Chondrocyte (in vitro differentiated cells): ENCODE measurements around the gene LHFPL3. TPM values are rescaled to one million over a fixed set of nuclear protein-coding genes. Genes with fewer than 3 reads are reported as not detected.
A peak's percentile ranks its signal among the peaks of the same experiment; 100 is the strongest.

Experiments
- DNase-seq: peaks from one replicate; pipeline ENCODE4 v3.0.0; 2021; ENCODE audit warnings: mixed read lengths, low spot score
- H3K27ac Mint-ChIP-seq: one replicate; pipeline ENCODE4 v1.8.0; 2021; ENCODE audit warnings: mild to moderate bottlenecking, moderate library complexity, mixed read lengths; ENCODE audit not compliant: unreplicated experiment
- H3K27me3 Mint-ChIP-seq: 2 replicates; pipeline ENCODE4 v1.8.0; 2021; ENCODE audit warnings: low read depth, mixed read lengths
- H3K36me3 Mint-ChIP-seq: 2 replicates; pipeline ENCODE4 v1.8.0; 2021; ENCODE audit warnings: low read depth, mixed read lengths
- H3K4me1 Mint-ChIP-seq: 2 replicates; pipeline ENCODE4 v1.8.0; 2021; ENCODE audit warnings: low read depth, mild to moderate bottlenecking, mixed read lengths
- H3K4me3 Mint-ChIP-seq: one replicate; pipeline ENCODE4 v1.8.0; 2021; ENCODE audit warnings: mild to moderate bottlenecking, moderate library complexity, mixed read lengths; ENCODE audit not compliant: unreplicated experiment
- H3K9me3 Mint-ChIP-seq: 2 replicates; pipeline ENCODE4 v1.8.0; 2021; ENCODE audit warnings: low read depth, mixed read lengths
- total RNA-seq: library from RNA; stranded (reverse); gene quantifications from 3 replicates; pipeline ENCODE4 v1.2.1, GENCODE V29; 2021
- TF ChIP-seq, protein P1 (sequence below): fragments of 200-600 bp; sonication (generic); IDR thresholded peaks from 2 replicates; pipeline ENCODE4 v1.5.0; 2021; ENCODE audit warnings: antibody characterized with exemption, mild to moderate bottlenecking, moderate library complexity

LHFPL3 gene
- total RNA-seq, 1 donor from 2014 or later, result not detected

DNA sequence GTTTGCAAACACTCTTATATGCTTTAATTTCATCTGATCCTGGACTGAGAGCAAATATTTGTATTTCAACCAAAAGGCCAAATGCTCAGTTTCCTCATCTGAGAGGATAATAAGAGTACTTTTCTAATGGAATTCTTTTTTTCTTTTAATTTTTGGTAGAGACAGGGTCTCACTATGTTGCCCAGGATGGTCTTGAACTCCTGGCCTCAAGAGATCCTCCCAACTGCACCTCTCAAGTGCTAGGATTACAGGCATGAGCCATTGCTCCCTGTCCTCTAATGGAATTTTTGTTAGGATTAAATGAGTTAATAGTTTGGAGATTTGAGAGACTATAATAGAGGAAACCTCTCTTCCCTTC lies 617.2 kb downstream of the LHFPL3 start:
- no peak overlapping the region for H3K4me3 Mint-ChIP-seq
- DNase-seq, result no peak
- H3K4me1 Mint-ChIP-seq, result peaks cover 13% of the 10 kb centered on the region
- H3K27me3 Mint-ChIP-seq, result no peaks in the 10 kb centered on the region
- no peaks in the 10 kb centered on the region for H3K9me3 Mint-ChIP-seq
- TF ChIP-seq, protein P1, sequence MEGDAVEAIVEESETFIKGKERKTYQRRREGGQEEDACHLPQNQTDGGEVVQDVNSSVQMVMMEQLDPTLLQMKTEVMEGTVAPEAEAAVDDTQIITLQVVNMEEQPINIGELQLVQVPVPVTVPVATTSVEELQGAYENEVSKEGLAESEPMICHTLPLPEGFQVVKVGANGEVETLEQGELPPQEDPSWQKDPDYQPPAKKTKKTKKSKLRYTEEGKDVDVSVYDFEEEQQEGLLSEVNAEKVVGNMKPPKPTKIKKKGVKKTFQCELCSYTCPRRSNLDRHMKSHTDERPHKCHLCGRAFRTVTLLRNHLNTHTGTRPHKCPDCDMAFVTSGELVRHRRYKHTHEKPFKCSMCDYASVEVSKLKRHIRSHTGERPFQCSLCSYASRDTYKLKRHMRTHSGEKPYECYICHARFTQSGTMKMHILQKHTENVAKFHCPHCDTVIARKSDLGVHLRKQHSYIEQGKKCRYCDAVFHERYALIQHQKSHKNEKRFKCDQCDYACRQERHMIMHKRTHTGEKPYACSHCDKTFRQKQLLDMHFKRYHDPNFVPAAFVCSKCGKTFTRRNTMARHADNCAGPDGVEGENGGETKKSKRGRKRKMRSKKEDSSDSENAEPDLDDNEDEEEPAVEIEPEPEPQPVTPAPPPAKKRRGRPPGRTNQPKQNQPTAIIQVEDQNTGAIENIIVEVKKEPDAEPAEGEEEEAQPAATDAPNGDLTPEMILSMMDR, result no peak
- peak overlapping the region; percentile 95 for H3K27ac Mint-ChIP-seq
- H3K36me3 Mint-ChIP-seq, result no peaks in the 10 kb centered on the region

DNA sequence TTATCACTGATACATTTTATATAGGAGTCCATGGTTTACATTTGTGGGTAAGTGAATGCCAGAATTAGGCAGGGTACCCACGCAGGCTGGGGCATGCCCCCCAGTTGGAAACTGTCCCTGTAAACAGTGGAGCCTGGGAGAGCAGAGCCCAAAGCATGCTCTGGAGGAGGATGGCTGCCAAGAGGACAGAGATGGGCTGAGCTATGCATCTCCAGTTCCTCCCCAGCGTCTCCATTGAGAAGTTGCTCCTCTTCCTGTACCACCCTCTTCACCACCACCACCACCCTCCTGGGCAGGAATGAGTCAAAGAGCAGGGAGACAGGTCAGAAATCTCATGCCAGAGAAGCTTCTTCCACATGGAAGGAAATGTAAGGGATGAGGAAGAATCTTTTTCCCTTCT lies 617.9 kb downstream of the LHFPL3 start:
- Mint-ChIP-seq H3K27me3 (no peaks in the 10 kb centered on the region), H3K4me3 (no peak overlapping the region), H3K9me3 (no peaks in the 10 kb centered on the region), H3K36me3 (no peaks in the 10 kb centered on the region), H3K4me1 (peaks cover 20% of the 10 kb centered on the region), H3K27ac (peak overlapping the region; percentile 17)
- DNase-seq, result no peak
- TF ChIP-seq, protein P1, result no peak

DNA sequence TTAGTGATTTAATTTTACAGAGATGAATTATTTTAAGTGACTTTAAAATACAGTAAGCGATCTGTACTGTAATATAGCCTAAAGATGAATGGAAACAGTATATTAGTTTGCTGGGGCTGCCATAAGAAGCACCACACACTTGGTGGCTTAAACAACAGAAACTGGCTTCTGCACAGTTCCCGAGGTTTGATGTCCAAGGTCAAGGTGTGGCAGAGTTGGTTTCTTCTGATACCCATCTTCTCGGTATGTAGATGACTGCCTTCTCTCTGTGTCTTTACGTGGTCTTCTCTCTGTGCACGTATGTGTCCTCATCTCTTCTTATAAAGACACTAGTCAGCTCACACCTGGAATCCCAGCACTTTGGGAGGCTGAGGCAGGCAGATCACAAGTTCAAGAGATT lies 621.6 kb downstream of the LHFPL3 start:
- Mint-ChIP-seq H3K27ac (no peak overlapping the region), H3K4me1 (peaks cover 20% of the 10 kb centered on the region), H3K9me3 (no peaks in the 10 kb centered on the region), H3K27me3 (no peaks in the 10 kb centered on the region), H3K36me3 (no peaks in the 10 kb centered on the region), H3K4me3 (no peak overlapping the region)
- TF ChIP-seq, protein P1, result no peak
- DNase-seq, result no peak

DNA sequence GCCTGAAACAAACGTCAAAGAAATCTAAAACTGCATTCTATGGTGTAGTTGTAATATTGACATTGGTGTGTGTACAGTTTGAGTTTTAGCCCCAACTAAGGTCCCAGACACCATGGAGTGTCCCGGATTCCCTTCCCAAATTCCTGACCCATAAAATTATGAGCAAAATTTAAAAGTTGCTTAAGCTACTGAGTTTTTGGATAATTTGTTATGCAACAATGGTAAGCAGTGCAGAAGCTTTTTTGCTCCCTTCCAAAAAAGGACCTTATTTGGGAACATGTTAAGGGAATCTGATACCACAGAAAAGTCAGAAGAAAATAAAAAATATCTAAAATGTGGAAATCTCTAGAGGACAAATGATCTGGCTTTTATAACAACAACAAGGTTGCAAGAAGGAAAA lies 622.4 kb downstream of the LHFPL3 start:
- peaks cover 12% of the 10 kb centered on the region for H3K4me1 Mint-ChIP-seq
- no peak for DNase-seq
- H3K36me3 Mint-ChIP-seq, result no peaks in the 10 kb centered on the region
- TF ChIP-seq, protein P1, result no peak
- H3K4me3 Mint-ChIP-seq, result no peak overlapping the region
- H3K27me3 Mint-ChIP-seq, result no peaks in the 10 kb centered on the region
- H3K27ac Mint-ChIP-seq, result peak overlapping the region; percentile 8
- no peaks in the 10 kb centered on the region for H3K9me3 Mint-ChIP-seq

DNA sequence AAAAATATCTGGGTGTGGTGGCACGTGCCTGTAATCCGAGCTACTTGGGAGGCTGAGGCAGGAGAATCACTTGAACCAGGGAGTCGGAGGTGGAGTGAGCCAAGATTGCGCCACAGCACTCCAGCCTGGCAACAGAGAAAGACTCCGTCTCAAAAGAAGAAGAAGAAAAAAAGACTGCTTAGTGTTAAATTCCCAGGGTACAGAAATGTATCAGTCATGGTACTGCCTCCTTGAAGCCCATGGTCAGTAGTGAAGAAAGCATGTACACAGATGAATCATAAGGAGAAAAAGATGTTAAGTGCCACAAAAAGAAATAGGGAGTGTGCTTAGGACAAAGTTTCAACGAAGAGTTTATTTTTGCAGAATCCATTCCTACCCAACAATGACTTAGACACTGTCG lies 623.1 kb downstream of the LHFPL3 start:
- TF ChIP-seq, protein P1, result no peak
- Mint-ChIP-seq H3K27me3 (no peaks in the 10 kb centered on the region), H3K4me3 (no peak overlapping the region), H3K36me3 (no peaks in the 10 kb centered on the region), H3K27ac (peak overlapping the region; percentile 56), H3K4me1 (peaks cover 14% of the 10 kb centered on the region), H3K9me3 (no peaks in the 10 kb centered on the region)
- DNase-seq, result no peak
